Right atrium auricular region (tissue), 2 donors: ENCODE results near the gene SPAG9. TPM values are rescaled to one million over a fixed set of nuclear protein-coding genes. Genes with fewer than 3 reads are reported as not detected.

Experiments
- DNase-seq: peaks from one replicate; pipeline ENCODE4 v3.0.0-alpha.2; 2019; ENCODE audit warnings: low spot score
- H3K27ac ChIP-seq, 2 donors: fragments of 200-600 bp; sonication (generic); 1 replicate in 1 of 2; 2 replicates in 1 of 2; pipeline ENCODE4 v1.5.1; 2016 to 2019
- H3K27me3 ChIP-seq, 2 donors: fragments of 200-600 bp; sonication (generic); one replicate each; pipeline versions ENCODE4 v1.5.1 to v1.6.0; 2017 to 2019
- H3K36me3 ChIP-seq: fragments of 200-600 bp; sonication (generic); one replicate; pipeline ENCODE4 v1.5.1; 2016
- H3K4me1 ChIP-seq, 2 donors: fragments of 200-600 bp; sonication (generic); one replicate each; pipeline versions ENCODE4 v1.5.1 to v1.6.0; 2017 to 2019
- H3K4me3 ChIP-seq, 2 donors: fragments of 200-600 bp; sonication (generic); 1 replicate in 1 of 2; 2 replicates in 1 of 2; pipeline ENCODE4 v1.5.1; 2017 to 2019; ENCODE audit warnings: mild to moderate bottlenecking in 1 of 2, moderate library complexity in 1 of 2
- H3K9me3 ChIP-seq, 2 donors: fragments of 200-600 bp; sonication (generic); one replicate each; pipeline ENCODE4 v1.5.1; 2019
- total RNA-seq, 2 donors: library from RNA; depleted of rRNA; stranded (reverse); fragments of >200 nt; gene quantifications; one replicate each; pipeline ENCODE4 v1.1.0, GENCODE V29; 2016
- TF ChIP-seq, protein P1 (sequence below), 2 donors: fragments of 200-600 bp; sonication (generic); IDR thresholded peaks; one replicate each; pipeline ENCODE4 v1.5.1; 2019; ENCODE audit warnings: antibody characterized with exemption in 2 of 2

SPAG9 gene
- total RNA-seq, 2 donors from 2014 or later = 56.4 to 56.5 TPM

- Histone ChIP-seq H3K36me3 (no peaks in the 10 kb centered on the region), H3K4me3 (no peak overlapping the region), H3K9me3 (no peaks in the 10 kb centered on the region)
Measured at GRCh38 chr17:51056813-51057510, 63.7 kb downstream of the SPAG9 start.

DNA sequence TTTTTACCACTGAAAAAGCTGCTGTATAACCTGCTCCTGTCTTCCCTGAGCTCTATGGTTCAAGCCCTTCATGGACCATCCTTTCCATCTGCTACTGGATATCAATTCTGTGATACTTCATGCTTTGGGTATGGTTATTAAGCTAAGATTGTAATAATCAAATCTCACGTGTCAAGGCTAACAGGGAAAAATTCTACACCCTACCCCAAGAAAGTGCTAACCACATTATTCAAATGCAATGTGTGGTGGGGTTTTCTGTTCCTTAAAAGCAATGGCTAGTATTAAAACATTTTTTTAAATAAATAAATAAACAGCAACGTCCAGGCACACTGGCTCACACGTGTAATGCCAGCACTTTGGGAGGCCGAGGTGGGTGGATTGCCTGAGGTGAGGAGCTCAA, 65.9 kb downstream of the SPAG9 start:
- Histone ChIP-seq H3K4me1 (peaks cover 0 to 22% of the 10 kb centered on the region in 2 donors), H3K27ac (no peak overlapping the region), H3K27me3 (no peaks in the 10 kb centered on the region), H3K4me3 (no peak overlapping the region), H3K9me3 (no peaks in the 10 kb centered on the region), H3K36me3 (no peaks in the 10 kb centered on the region)
- TF ChIP-seq, protein P1, sequence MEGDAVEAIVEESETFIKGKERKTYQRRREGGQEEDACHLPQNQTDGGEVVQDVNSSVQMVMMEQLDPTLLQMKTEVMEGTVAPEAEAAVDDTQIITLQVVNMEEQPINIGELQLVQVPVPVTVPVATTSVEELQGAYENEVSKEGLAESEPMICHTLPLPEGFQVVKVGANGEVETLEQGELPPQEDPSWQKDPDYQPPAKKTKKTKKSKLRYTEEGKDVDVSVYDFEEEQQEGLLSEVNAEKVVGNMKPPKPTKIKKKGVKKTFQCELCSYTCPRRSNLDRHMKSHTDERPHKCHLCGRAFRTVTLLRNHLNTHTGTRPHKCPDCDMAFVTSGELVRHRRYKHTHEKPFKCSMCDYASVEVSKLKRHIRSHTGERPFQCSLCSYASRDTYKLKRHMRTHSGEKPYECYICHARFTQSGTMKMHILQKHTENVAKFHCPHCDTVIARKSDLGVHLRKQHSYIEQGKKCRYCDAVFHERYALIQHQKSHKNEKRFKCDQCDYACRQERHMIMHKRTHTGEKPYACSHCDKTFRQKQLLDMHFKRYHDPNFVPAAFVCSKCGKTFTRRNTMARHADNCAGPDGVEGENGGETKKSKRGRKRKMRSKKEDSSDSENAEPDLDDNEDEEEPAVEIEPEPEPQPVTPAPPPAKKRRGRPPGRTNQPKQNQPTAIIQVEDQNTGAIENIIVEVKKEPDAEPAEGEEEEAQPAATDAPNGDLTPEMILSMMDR (IDR thresholded peaks at IDR 0.05) = no peak
- no peak for DNase-seq

More at GRCh38 chr17:51056813-51057510, 63.7 kb downstream of the SPAG9 start:
- Histone ChIP-seq H3K27ac (peak overlapping the region; percentile 61 to 62), H3K4me1 (peaks cover 0 to 22% of the 10 kb centered on the region in 2 donors), H3K27me3 (no peaks in the 10 kb centered on the region)
- TF ChIP-seq, protein P1 (IDR thresholded peaks at IDR 0.05) = peak; percentile 47 to 72
- DNase-seq = no peak

DNA sequence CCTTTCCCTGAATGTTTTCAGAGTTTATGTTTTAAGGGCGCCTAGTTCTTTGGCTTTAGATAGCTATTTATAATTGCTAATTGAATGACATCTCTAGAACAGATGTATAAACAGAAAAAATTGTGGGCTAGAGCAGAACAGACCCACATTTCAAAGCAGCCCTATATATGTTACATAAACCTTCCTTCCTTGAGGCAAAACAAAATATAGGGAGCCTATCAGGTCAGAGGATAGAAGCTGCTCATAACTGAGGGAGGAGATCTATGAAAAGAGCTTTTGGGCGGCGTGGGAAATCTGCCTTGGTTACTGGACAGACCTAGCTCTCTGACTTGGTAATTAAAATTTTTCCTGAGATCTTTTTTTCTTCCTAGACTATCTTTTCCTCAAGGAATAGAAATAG, 68.4 kb downstream of the SPAG9 start:
- no peak for DNase-seq
- TF ChIP-seq, protein P1 (IDR thresholded peaks at IDR 0.05) = no peak

GRCh38 chr17:51050291-51051033, 70.2 kb downstream of the SPAG9 start:
- H3K9me3 ChIP-seq = no peaks in the 10 kb centered on the region
- H3K4me3 ChIP-seq = no peak overlapping the region
- DNase-seq = no peak
- H3K27ac ChIP-seq = no peak overlapping the region
- H3K4me1 ChIP-seq = peaks cover 0 to 10% of the 10 kb centered on the region in 2 donors
- no peaks in the 10 kb centered on the region for H3K36me3 ChIP-seq
- no peaks in the 10 kb centered on the region for H3K27me3 ChIP-seq
- TF ChIP-seq, protein P1 (IDR thresholded peaks at IDR 0.05) = no peak

More for the DNA sequence above, 68.4 kb downstream of the SPAG9 start:
- no peaks in the 10 kb centered on the region for H3K36me3 ChIP-seq
- H3K27ac ChIP-seq = no peak overlapping the region
- no peaks in the 10 kb centered on the region for H3K27me3 ChIP-seq
- no peaks in the 10 kb centered on the region for H3K9me3 ChIP-seq
- peaks cover 0 to 13% of the 10 kb centered on the region in 2 donors for H3K4me1 ChIP-seq
- no peak overlapping the region for H3K4me3 ChIP-seq

GRCh38 chr17:51046514-51047384, 73.9 kb downstream of the SPAG9 start:
- Histone ChIP-seq H3K27me3 (no peaks in the 10 kb centered on the region), H3K9me3 (no peaks in the 10 kb centered on the region), H3K36me3 (no peaks in the 10 kb centered on the region), H3K4me1 (peaks cover 0 to 10% of the 10 kb centered on the region in 2 donors), H3K27ac (peak overlapping the region; percentile 15 to 30), H3K4me3 (peak overlapping the region; percentile 10 to 34)
- TF ChIP-seq, protein P1 (IDR thresholded peaks at IDR 0.05) = no peak
- DNase-seq = peak; percentile 79
